Measurements from ENCODE around the gene CNTN6.

Gene CNTN6

GRCh38 chr3:1262246-1262645 lies 169.4 kb downstream of the CNTN6 start:
- TF ChIP-seq CTCF (IDR thresholded peaks at IDR 0.05; ENCODE audit: low read depth, low read length): no peak
- no peak for DNase-seq (ENCODE audit: extremely low read depth, low read depth)

GRCh38 chr3:1263121-1263520 lies 170.3 kb downstream of the CNTN6 start:
- no peak for TF ChIP-seq CTCF (IDR thresholded peaks at IDR 0.05; ENCODE audit: low read depth, low read length)
- no peak for DNase-seq (ENCODE audit: extremely low read depth, low read depth)

- DNase-seq (ENCODE audit: extremely low read depth, low read depth): no peak
- TF ChIP-seq CTCF (IDR thresholded peaks at IDR 0.05; ENCODE audit: low read depth, low read length): no peak
These were observed 177.0 kb downstream of the CNTN6 start for GRCh38 chr3:1269808-1270207.

GRCh38 chr3:1272546-1273265 lies 179.9 kb downstream of the CNTN6 start:
- TF ChIP-seq CTCF (IDR thresholded peaks at IDR 0.05; ENCODE audit: low read depth, low read length): no peak
- DNase-seq (ENCODE audit: extremely low read depth, low read depth): no peak

- no peak for TF ChIP-seq CTCF (IDR thresholded peaks at IDR 0.05; ENCODE audit: low read depth, low read length)
- no peak for DNase-seq (ENCODE audit: extremely low read depth, low read depth)
These were observed 182.7 kb downstream of the CNTN6 start for GRCh38 chr3:1275495-1275894.

GRCh38 chr3:1287815-1288214 lies 195.0 kb downstream of the CNTN6 start:
- TF ChIP-seq CTCF (IDR thresholded peaks at IDR 0.05; ENCODE audit: low read depth, low read length): no peak
- DNase-seq (ENCODE audit: extremely low read depth, low read depth): no peak

- no peak for TF ChIP-seq CTCF (IDR thresholded peaks at IDR 0.05; ENCODE audit: low read depth, low read length)
These were observed 196.1 kb downstream of the CNTN6 start for GRCh38 chr3:1288805-1289494.

More at GRCh38 chr3:1288805-1289494, 196.1 kb downstream of the CNTN6 start:
- no peak for DNase-seq (ENCODE audit: extremely low read depth, low read depth)
